Bronchial epithelial cell (primary cell): ENCODE results near the gene CDC7. TPM values are rescaled to one million over a fixed set of nuclear protein-coding genes. Genes with fewer than 3 reads are reported as not detected.
"Not testable (repeated sequence)": the region's sequence is repeated elsewhere in the genome, so short reads cannot be mapped to it uniquely, and the experiment has no call there.

Experiments
- DNase-seq: peaks from one replicate; pipeline ENCODE4 v3.0.0-alpha.2; 2010; ENCODE audit warnings: low read depth
- FAIRE-seq: peaks from 2 replicates; lab custom pipeline; 2011; peaks lifted over from hg19 to GRCh38; lab: Jason Lieb, UNC
- H3K27me3 ChIP-seq: 2 replicates; pipeline ENCODE4 v1.5.1; 2011; ENCODE audit warnings: low read length; ENCODE audit not compliant: control insufficient read depth, insufficient read depth
- H3K36me3 ChIP-seq: 2 replicates; pipeline ENCODE4 v1.5.1; 2011; ENCODE audit warnings: low read length; ENCODE audit not compliant: control insufficient read depth, insufficient read depth
- H3K4me3 ChIP-seq: 2 replicates; pipeline ENCODE4 v1.5.1; 2011; ENCODE audit warnings: mild to moderate bottlenecking, low read depth, low read length, control low read depth
- CTCF ChIP-seq: IDR thresholded peaks from 2 replicates; pipeline ENCODE4 v1.5.1; 2011; ENCODE audit warnings: mild to moderate bottlenecking, moderate library complexity, low read length, control low read depth, inconsistent platforms; ENCODE audit not compliant: insufficient read depth, severe bottlenecking
- total RNA-seq: library from RNA; depleted of rRNA; stranded (reverse); fragments of >200 nt; gene quantifications from 2 replicates; pipeline ENCODE4 v1.2.1, GENCODE V29; 2014

The CDC7 gene
- total RNA-seq, result 0.64 and 2.1 TPM in 2 replicates

DNA sequence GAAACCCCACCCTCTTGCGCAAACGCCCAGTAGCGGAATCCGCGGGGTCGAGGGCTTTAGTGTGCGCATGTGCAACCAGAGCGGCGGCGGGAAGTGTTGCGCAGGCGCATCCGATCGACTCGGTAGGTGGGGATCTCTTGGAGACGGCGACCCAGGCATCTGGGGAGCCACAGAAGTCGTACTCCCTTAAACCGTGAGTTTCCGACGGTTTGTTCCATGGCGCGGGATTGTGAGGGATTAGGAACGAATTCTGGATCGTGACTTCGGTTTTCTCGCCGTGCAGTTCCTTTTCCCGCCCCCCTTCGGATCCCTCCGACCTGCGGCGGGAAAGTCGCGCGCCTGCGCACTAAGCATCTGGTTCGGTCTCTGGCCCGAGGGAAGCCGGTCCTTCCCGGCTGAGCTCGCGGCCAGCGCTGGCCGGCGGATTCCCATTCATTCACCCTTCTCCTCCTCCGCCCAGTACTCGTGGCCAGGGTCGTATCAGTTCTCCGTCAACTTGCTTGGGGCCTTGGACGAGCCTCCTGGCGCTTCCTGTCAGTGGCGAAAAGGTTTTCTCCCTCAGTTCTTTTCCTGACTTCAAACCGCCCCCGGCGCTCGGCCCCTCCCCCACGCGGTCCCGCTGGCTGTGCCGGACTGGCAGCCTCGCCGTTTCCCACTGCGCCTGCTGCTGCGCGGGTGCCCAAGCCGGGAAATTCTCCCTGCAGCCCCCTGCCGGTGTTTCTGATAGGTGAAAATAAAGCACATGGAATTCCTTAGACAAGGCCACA lies at the start of gene CDC7:
Gene CDC7 (plus strand): TSS at position 96 of the 767 bp plus-strand sequence. CDS start 866 bp downstream, outside the sequence.
- Histone ChIP-seq H3K27me3 (no peaks in the 10 kb centered on the region), H3K36me3 (no peaks in the 10 kb centered on the region), H3K4me3 (peak within 1 kb of the TSS; percentile 66)
- DNase-seq, result peak; percentile 78
- FAIRE-seq, result no peak
- TF ChIP-seq CTCF, result peak; percentile 31

- DNase-seq, result no peak
- FAIRE-seq, result no peak
- Histone ChIP-seq H3K4me3 (no peak overlapping the region), H3K27me3 (no peaks in the 10 kb centered on the region), H3K36me3 (no peaks in the 10 kb centered on the region)
- no peak for TF ChIP-seq CTCF
These were observed 46.5 kb upstream of the CDC7 start for GRCh38 chr1:91454136-91454535.

- TF ChIP-seq CTCF, result no peak
- FAIRE-seq (no peak), DNase-seq (no peak)
These were observed 45.3 kb upstream of the CDC7 start for GRCh38 chr1:91455334-91455733.

DNA sequence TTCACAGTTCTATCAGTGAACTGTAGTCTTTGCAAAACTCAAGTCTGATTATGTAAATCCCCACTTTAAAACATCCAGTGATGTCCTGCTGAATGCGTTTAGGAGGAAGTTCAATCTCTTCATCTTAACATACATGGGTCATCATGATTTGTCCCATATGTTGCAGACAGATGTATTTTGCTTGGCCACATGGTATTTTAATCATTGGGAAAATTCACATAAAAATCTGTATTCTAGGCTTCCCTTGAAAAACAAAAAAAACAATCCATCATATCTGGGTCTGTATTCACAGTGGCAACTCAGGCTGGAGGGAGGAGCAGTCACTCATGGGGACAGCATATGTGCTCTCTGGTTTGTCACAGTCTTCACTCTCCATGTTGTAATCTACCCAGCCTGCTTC lies 44.8 kb upstream of the CDC7 start:
- H3K4me3 ChIP-seq, result no peak overlapping the region
- no peak for FAIRE-seq

More at GRCh38 chr1:91455334-91455733, 45.3 kb upstream of the CDC7 start:
- Histone ChIP-seq H3K27me3 (no peaks in the 10 kb centered on the region), H3K36me3 (no peaks in the 10 kb centered on the region), H3K4me3 (no peak overlapping the region)

DNA sequence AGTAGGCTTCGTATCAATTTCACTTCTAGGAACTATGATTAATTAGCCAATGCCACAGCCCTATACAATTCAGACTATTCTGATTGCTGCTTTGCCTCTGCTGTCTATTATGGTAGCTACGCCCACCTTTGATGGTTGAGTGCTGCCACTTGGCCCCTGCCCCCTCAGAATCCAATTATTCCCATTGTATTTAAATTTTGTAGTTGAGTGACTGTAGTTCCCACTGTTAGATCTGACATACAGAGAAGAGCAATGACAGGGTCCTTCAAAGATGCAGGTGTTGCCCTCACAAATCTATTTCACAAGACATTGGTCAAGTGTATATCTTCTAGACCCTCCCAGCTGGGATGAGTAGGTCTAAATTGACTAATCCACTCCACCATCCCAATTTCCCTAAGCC lies 35.3 kb upstream of the CDC7 start:
- not testable (repeated sequence) for H3K36me3 ChIP-seq, H3K27me3 ChIP-seq, DNase-seq, H3K4me3 ChIP-seq, FAIRE-seq

More for the DNA sequence above, 44.8 kb upstream of the CDC7 start:
- H3K36me3 ChIP-seq, result no peaks in the 10 kb centered on the region
- no peak for TF ChIP-seq CTCF
- H3K27me3 ChIP-seq, result no peaks in the 10 kb centered on the region
- DNase-seq, result no peak

GRCh38 chr1:91476533-91477217 lies 24.0 kb upstream of the CDC7 start:
- DNase-seq (no peak), FAIRE-seq (no peak)
- Histone ChIP-seq H3K27me3 (no peaks in the 10 kb centered on the region), H3K4me3 (no peak overlapping the region), H3K36me3 (no peaks in the 10 kb centered on the region)
- TF ChIP-seq CTCF, result no peak
